ENCODE data around the gene ERH. TPM values are rescaled to one million over a fixed set of nuclear protein-coding genes. Genes with fewer than 3 reads are reported as not detected.

Gene ERH
- total RNA-seq, 1 experiment from 2014 or later: 352 TPM

DNA sequence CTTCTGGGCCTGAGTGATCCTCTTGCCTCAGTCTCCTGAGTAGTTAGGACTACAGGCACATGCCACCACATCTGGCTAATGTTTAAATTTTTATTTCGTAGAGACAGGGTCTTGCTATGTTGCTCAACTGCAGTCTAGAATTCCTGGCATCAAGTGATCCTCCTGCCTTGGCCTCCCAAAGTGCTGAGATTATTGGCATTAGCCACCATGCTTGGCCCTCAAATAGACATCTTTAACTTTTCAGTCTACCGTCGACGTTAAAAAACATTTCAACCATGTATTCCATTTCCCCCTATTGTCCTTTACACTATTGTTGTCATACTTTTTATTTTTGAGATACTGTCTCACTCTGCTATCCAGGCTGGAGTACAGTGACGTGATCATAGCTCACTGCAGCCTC lies 22.4 kb downstream of the ERH start:
- no peak overlapping the region for H2AFZ ChIP-seq (ENCODE audit: low read depth, low read length, poor library complexity, severe bottlenecking)
- ChIA-PET RAD21 (ENCODE audit: low non-redundant PET in 1 of 2, low total read pairs in 2 of 2, uncharacterized antibody in 2 of 2, unreplicated experiment in 2 of 2) (no interaction called here), CTCF (no interaction called here), POLR2A (no interaction called here)
- intact Hi-C loops (cut with micrococcal nuclease): no loop called here
- no peak overlapping the region for H3K4me2 ChIP-seq (ENCODE audit: low read length)
- peaks cover 12 to 27% of the 10 kb centered on the region in 2 experiments; a peak in 2 of 4 replicates for H3K36me3 ChIP-seq (ENCODE audit: control insufficient read depth in 1 of 2, insufficient read depth in 2 of 2, low read length in 2 of 2)
- DNase-seq (ENCODE audit: low read depth, low spot score) (no peak), ATAC-seq (no peak)
- H3K9ac ChIP-seq (ENCODE audit: low read length): no peak overlapping the region
- TF ChIP-seq JUND (IDR thresholded peaks at IDR 0.05) (0 out of 2 replicates have a peak, but pooled peaks have one; percentile 3), CEBPB (IDR thresholded peaks at IDR 0.05; ENCODE audit: low read depth) (no peak)
- peaks cover 25% of the 10 kb centered on the region for H3K79me2 ChIP-seq (ENCODE audit: insufficient read depth, low read length)
- no peaks in the 10 kb centered on the region for H3K27me3 ChIP-seq (ENCODE audit: insufficient read depth, low read length)
- no peaks in the 10 kb centered on the region for H3K4me1 ChIP-seq (ENCODE audit: control insufficient read depth in 1 of 2, insufficient read depth in 2 of 2, low read length in 2 of 2)
- H3K9me2 ChIP-seq (ENCODE audit: insufficient read depth): no peaks in the 10 kb centered on the region
- H3K4me3 ChIP-seq (replicated peaks in 1 of 2; ENCODE audit: low read depth in 1 of 2, low read length in 2 of 2): no peak overlapping the region
- no peaks in the 10 kb centered on the region for H4K20me1 ChIP-seq (ENCODE audit: insufficient read depth)
- H3K9me3 ChIP-seq (ENCODE audit: control insufficient read depth in 1 of 2, insufficient read depth in 1 of 2, low read depth in 1 of 2, low read length in 2 of 2): no peaks in the 10 kb centered on the region; a peak in 1 of 4 replicates
- no TSS peak for BruUV-seq (replicated peaks)
- H3K27ac ChIP-seq (ENCODE audit: low read depth, low read length): no peak overlapping the region

DNA sequence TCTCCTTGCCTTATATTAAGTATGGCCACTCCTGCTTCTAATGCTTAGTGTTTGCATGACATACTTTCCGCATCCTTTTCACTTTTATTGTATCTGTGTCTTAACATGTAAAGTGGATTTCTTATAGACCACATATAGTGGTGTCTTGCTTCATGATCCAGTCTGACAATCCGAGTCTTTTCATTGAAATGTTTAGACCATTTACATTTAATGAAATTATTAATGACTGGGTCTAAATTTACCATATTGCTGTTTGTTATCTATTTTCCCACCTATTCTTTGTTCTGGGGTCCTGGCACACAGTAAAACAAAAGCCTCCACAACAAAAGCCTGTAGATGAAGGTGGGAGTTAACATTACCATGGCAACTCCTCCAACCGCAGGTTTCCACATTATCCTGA lies 22.9 kb downstream of the ERH start:
- Histone ChIP-seq H3K9me3 (ENCODE audit: control insufficient read depth in 1 of 2, insufficient read depth in 1 of 2, low read depth in 1 of 2, low read length in 2 of 2) (no peaks in the 10 kb centered on the region; a peak in 1 of 4 replicates), H3K4me2 (ENCODE audit: low read length) (no peak overlapping the region), H3K9me2 (ENCODE audit: insufficient read depth) (no peaks in the 10 kb centered on the region), H3K36me3 (ENCODE audit: control insufficient read depth in 1 of 2, insufficient read depth in 2 of 2, low read length in 2 of 2) (peaks cover 7 to 23% of the 10 kb centered on the region in 2 experiments; a peak in 2 of 4 replicates), H3K4me1 (ENCODE audit: control insufficient read depth in 1 of 2, insufficient read depth in 2 of 2, low read length in 2 of 2) (no peaks in the 10 kb centered on the region), H4K20me1 (ENCODE audit: insufficient read depth) (no peaks in the 10 kb centered on the region), H3K27me3 (ENCODE audit: insufficient read depth, low read length) (no peaks in the 10 kb centered on the region), H3K27ac (ENCODE audit: low read depth, low read length) (no peak overlapping the region), H3K4me3 (replicated peaks in 1 of 2; ENCODE audit: low read depth in 1 of 2, low read length in 2 of 2) (no peak overlapping the region), H3K9ac (ENCODE audit: low read length) (no peak overlapping the region), H3K79me2 (ENCODE audit: insufficient read depth, low read length) (peaks cover 19% of the 10 kb centered on the region), H2AFZ (ENCODE audit: low read depth, low read length, poor library complexity, severe bottlenecking) (no peak overlapping the region)
- ChIA-PET CTCF (no interaction called here), POLR2A (no interaction called here), RAD21 (ENCODE audit: low non-redundant PET in 1 of 2, low total read pairs in 2 of 2, uncharacterized antibody in 2 of 2, unreplicated experiment in 2 of 2) (no interaction called here)
- DNase-seq (ENCODE audit: low read depth, low spot score) (no peak), ATAC-seq (no peak)
- intact Hi-C loops (cut with micrococcal nuclease): no loop called here
- BruUV-seq (replicated peaks): no TSS peak
- TF ChIP-seq TCF7L2 (IDR thresholded peaks at IDR 0.05; ENCODE audit: borderline replicate concordance, extremely low read depth, insufficient read depth, insufficient read length): no peak
- no peak for TF ChIP-seq POLR2A (IDR thresholded peaks at IDR 0.05; ENCODE audit: borderline replicate concordance, extremely low read depth, insufficient read depth, insufficient read length)
- no peak for TF ChIP-seq CBX3 (IDR thresholded peaks at IDR 0.05; ENCODE audit: low read depth)
- TF ChIP-seq CEBPB (IDR thresholded peaks at IDR 0.05; ENCODE audit: low read depth): no peak
- TF ChIP-seq EGR1 (IDR thresholded peaks at IDR 0.05; ENCODE audit: low read depth): no peak
- no peak for TF ChIP-seq ELF1 (IDR thresholded peaks at IDR 0.05; ENCODE audit: borderline replicate concordance, low read depth)
- no peak for TF ChIP-seq EZH2 (IDR thresholded peaks at IDR 0.05)
- TF ChIP-seq JUND (IDR thresholded peaks at IDR 0.05): no peak
- no peak for TF ChIP-seq SRF (IDR thresholded peaks at IDR 0.05; ENCODE audit: low read depth)
- no peak for TF ChIP-seq ZFX (IDR thresholded peaks at IDR 0.05)
- TF ChIP-seq, protein P1, sequence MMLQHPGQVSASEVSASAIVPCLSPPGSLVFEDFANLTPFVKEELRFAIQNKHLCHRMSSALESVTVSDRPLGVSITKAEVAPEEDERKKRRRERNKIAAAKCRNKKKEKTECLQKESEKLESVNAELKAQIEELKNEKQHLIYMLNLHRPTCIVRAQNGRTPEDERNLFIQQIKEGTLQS (IDR thresholded peaks at IDR 0.05): no peak
- TF ChIP-seq, protein P2, sequence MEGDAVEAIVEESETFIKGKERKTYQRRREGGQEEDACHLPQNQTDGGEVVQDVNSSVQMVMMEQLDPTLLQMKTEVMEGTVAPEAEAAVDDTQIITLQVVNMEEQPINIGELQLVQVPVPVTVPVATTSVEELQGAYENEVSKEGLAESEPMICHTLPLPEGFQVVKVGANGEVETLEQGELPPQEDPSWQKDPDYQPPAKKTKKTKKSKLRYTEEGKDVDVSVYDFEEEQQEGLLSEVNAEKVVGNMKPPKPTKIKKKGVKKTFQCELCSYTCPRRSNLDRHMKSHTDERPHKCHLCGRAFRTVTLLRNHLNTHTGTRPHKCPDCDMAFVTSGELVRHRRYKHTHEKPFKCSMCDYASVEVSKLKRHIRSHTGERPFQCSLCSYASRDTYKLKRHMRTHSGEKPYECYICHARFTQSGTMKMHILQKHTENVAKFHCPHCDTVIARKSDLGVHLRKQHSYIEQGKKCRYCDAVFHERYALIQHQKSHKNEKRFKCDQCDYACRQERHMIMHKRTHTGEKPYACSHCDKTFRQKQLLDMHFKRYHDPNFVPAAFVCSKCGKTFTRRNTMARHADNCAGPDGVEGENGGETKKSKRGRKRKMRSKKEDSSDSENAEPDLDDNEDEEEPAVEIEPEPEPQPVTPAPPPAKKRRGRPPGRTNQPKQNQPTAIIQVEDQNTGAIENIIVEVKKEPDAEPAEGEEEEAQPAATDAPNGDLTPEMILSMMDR (IDR thresholded peaks at IDR 0.05 in 2 of 3, conservative IDR thresholded peaks at IDR 0.05 in 1 of 3; ENCODE audit: borderline replicate concordance in 1 of 3, insufficient read depth in 1 of 3, low read depth in 2 of 3, low read length in 2 of 3): no peak

All from HCT116 (cell line).